Thyroid gland (tissue), 4 donors: ENCODE measurements around the gene PIGV.

ENCODE experiments used
- POLR2A ChIP-seq, 2 donors: fragments of 450-650 bp; IDR thresholded peaks; one replicate each; pipeline ENCODE4 v1.6.1; 2017; ENCODE audit warnings: antibody characterized with exemption in 2 of 2, mild to moderate bottlenecking in 2 of 2, moderate library complexity in 1 of 2
- TF ChIP-seq, protein P1 (sequence below), 6 experiments: fragments of 200-600 bp in 3 of 6; fragments of 450-650 bp in 3 of 6; sonication (generic) in 3 of 6; IDR thresholded peaks; one replicate each; pipeline ENCODE4 v1.5.1; 2016 to 2019; ENCODE audit warnings: antibody characterized with exemption in 6 of 6, mild to moderate bottlenecking in 2 of 6, inconsistent platforms in 1 of 6, moderate library complexity in 1 of 6

DNA sequence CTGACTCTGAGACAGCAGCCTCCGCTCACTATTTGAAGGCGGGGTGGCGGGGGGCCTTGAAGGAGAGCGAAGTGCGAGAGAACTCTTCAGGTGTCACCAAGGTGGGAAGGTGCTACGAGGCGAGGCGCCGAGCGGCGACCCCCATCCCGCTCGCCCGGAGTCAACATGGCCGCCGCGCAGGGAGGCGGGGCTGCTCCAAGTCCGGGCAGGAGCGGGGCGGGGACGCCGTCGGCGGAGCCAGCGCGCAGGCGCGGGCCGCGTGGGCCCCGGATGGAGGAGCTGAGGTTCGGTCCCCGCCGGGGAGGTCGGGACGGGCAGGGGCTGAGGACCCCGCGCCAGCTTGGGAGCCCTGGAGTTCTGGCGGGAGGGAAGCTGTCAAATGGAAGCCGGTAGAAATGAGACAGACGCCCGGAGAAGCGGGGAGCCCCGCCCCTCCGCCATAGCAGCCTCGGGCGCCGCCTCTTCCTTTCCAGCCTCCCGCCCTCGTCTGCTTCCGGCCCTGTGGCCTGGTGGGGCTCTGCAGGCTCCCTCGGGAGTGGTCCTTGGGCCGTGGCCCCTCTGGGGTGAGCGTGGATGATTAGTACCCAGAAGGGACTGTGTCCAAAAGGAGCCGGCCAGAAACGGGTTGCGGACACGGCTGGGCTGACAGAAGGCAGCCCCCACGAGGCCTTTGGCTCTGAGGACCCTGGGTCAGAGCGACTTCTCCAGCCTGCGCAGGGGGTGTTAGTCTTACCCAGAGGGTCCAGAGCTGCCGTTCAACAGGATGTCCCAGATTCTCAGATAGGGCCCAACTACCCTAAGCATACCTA lies at the start of gene PIGV:
- TF ChIP-seq, protein P1, sequence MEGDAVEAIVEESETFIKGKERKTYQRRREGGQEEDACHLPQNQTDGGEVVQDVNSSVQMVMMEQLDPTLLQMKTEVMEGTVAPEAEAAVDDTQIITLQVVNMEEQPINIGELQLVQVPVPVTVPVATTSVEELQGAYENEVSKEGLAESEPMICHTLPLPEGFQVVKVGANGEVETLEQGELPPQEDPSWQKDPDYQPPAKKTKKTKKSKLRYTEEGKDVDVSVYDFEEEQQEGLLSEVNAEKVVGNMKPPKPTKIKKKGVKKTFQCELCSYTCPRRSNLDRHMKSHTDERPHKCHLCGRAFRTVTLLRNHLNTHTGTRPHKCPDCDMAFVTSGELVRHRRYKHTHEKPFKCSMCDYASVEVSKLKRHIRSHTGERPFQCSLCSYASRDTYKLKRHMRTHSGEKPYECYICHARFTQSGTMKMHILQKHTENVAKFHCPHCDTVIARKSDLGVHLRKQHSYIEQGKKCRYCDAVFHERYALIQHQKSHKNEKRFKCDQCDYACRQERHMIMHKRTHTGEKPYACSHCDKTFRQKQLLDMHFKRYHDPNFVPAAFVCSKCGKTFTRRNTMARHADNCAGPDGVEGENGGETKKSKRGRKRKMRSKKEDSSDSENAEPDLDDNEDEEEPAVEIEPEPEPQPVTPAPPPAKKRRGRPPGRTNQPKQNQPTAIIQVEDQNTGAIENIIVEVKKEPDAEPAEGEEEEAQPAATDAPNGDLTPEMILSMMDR (IDR thresholded peaks at IDR 0.05): peak in 4 of 6 experiments; percentile 10 to 45 (median 24)
- TF ChIP-seq POLR2A (IDR thresholded peaks at IDR 0.05): peak; percentile 19 to 89
